HG02588 (cell line): ENCODE data around the gene STXBP4.

Source experiments
- ATAC-seq: cut with Tn5 transposase; IDR thresholded peaks from one replicate; pipeline ENCODE4 v1.9.1; 2021; ENCODE audit warnings: mild to moderate bottlenecking, moderate library complexity; ENCODE audit not compliant: unreplicated experiment

Gene STXBP4

GRCh38 chr17:55216888-55217287 lies 248.3 kb downstream of the STXBP4 start:
- no peak for ATAC-seq

GRCh38 chr17:55219459-55219858 lies 250.9 kb downstream of the STXBP4 start:
- no peak for ATAC-seq

GRCh38 chr17:55219934-55220333 lies 251.4 kb downstream of the STXBP4 start:
- ATAC-seq = no peak
